Heart right ventricle (tissue), 16 donors: ENCODE results near the gene BYSL. TPM values are rescaled to one million over a fixed set of nuclear protein-coding genes. Genes with fewer than 3 reads are reported as not detected.

Experiments
- ATAC-seq, 8 donors: fragments of 200-7000 bp; cut with Tn5 transposase; one replicate each; pipeline ENCODE4 v1.9.1; 2020; ENCODE audit warnings: mild to moderate bottlenecking in 8 of 8, moderate library complexity in 8 of 8, moderate number of reproducible peaks in 1 of 8
- DNase-seq, 2 donors: peaks; one replicate each; pipeline ENCODE4 v3.0.0-alpha.2; 2020
- H3K27ac ChIP-seq, 10 donors: fragments of 200-600 bp; sonication (generic) in 2 of 10; one replicate each; pipeline versions ENCODE4 v1.5.0 to v1.8.0; 2020 to 2022; ENCODE audit warnings: mild to moderate bottlenecking in 3 of 10
- H3K27me3 ChIP-seq, 7 donors: fragments of 200-600 bp; one replicate each; pipeline ENCODE4 v1.8.0; 2021 to 2022; ENCODE audit warnings: mild to moderate bottlenecking in 2 of 7
- H3K36me3 ChIP-seq, 9 donors: fragments of 200-600 bp; sonication (generic) in 1 of 9; one replicate each; pipeline versions ENCODE4 v1.5.0 to v1.8.0; 2020 to 2022; ENCODE audit warnings: mild to moderate bottlenecking in 2 of 9
- H3K4me1 ChIP-seq, 9 donors: fragments of 200-600 bp; sonication (generic) in 1 of 9; one replicate each; pipeline versions ENCODE4 v1.5.0 to v1.8.0; 2020 to 2022; ENCODE audit warnings: mild to moderate bottlenecking in 4 of 9
- H3K4me3 ChIP-seq, 10 donors: fragments of 200-600 bp; sonication (generic) in 2 of 10; one replicate each; pipeline versions ENCODE4 v1.5.0 to v1.8.0; 2020 to 2022; ENCODE audit warnings: mild to moderate bottlenecking in 7 of 10, moderate library complexity in 2 of 10
- H3K9me3 ChIP-seq, 11 donors: fragments of 200-600 bp in 10 of 11; sonication (generic) in 2 of 11; one replicate each; pipeline versions ENCODE4 v1.5.0 to v1.8.0; 2013 to 2022; ENCODE audit warnings: mild to moderate bottlenecking in 2 of 11, control low read depth in 1 of 11, moderate library complexity in 1 of 11
- WGBS, 2 donors: extraction: QIAGEN DNeasy Blood & Tissue Kit; methylation state at CpG; one replicate each; pipeline ENCODE4 v1.1.7; 2013; ENCODE audit warnings: inconsistent platforms in 1 of 2; 5-methylcytosine and 5-hydroxymethylcytosine counted together
- intact Hi-C, 10 donors: fragments of 100-400 bp; cut with DNase I; formaldehyde crosslinking; loops; one replicate each; pipeline versions ENCODE4 v1.11.1 to v1.14.2; 2022
- polyA plus RNA-seq, 2 donors: library from polyadenylated mRNA; stranded (reverse); fragments of 200-250 nt; gene quantifications; one replicate each; pipeline ENCODE4 v1.2.3, GENCODE V29; 2013
- total RNA-seq, 10 donors: library from RNA; stranded (reverse); fragmentation: NEBNext Ultra II Directional in 3 of 10; extraction: Animal tissue kit (Norgen Biotek cat#: 25700) in 3 of 10; gene quantifications; one replicate each; pipeline versions ENCODE4 v1.2.1 to v1.2.4, GENCODE V29; 2021 to 2023
- TF ChIP-seq, protein P1 (sequence below), 9 donors: fragments of 200-600 bp; sonication (generic) in 2 of 9; IDR thresholded peaks; one replicate each; pipeline versions ENCODE4 v1.5.0 to v1.8.0; 2021 to 2022; ENCODE audit warnings: antibody characterized with exemption in 9 of 9, mild to moderate bottlenecking in 5 of 9, moderate library complexity in 1 of 9
- donor health status: Arrhythmogenic right ventricular cardiomyopathy.
- donor health status: ischemic (EF 13 %, LVEDD 7.1; RV severe dilation, severe dysfunction).
- donor health status: healthy with polysubstance abuse.
- donor health status: DM: no; HTN: yes; CAD: no.
- donor health status: DM: no; HTN: no; CAD: no.
- donor health status: ischemic (EF 25% LVEDD 6.9; RV normal size, moderate dysfunction).
- donor health status: ischemic (EF 25% LVEDD 5.7; RV mildly dilated, moderate dysfunction).
- donor health status: healthy.
- donor health status: DM: yes; HTN: yes; CAD: no.
- donor health status: Ischemic cardiomyopathy.
- donor health status: ischemic (EF 35%, LVEDD 5.7; RV mildly dilated, moderate dysfunction).
- donor health status: nonischemic (EF 11% LVEDD 7.7; RV severe dilation, severe dysfunction).
- donor health status: DM: yes; HTN: yes; CAD: no.
- donor health status: PGD.
- donor health status: ischemic (EF 29% LVEDD 5.4; RV normal size, mild dysfunction).
- donor health status: nonischemic (EF 23%, LVEDD 6.1; RV moderate dilation, normal function).

Gene BYSL
- total and polyA plus RNA-seq, 12 donors, result 4.3 to 20.0 (median 9.9) TPM

GRCh38 chr6:41932378-41932777 lies 11.1 kb downstream of the BYSL start:
- intact Hi-C loops, result no loop called here
- peaks cover 0 to 30% (median 15%) of the 10 kb centered on the region in 9 donors for H3K4me1 ChIP-seq
- H3K36me3 ChIP-seq, result peaks cover 0 to 100% (median 72%) of the 10 kb centered on the region in 9 donors
- ATAC-seq, result no peak
- H3K4me3 ChIP-seq, result no peak overlapping the region
- WGBS, 2 donors, result 88 to 90% methylated on average over 15 of the region's 15 CpGs
- DNase-seq, result no peak
- no peaks in the 10 kb centered on the region for H3K9me3 ChIP-seq
- no peaks in the 10 kb centered on the region for H3K27me3 ChIP-seq
- TF ChIP-seq, protein P1, sequence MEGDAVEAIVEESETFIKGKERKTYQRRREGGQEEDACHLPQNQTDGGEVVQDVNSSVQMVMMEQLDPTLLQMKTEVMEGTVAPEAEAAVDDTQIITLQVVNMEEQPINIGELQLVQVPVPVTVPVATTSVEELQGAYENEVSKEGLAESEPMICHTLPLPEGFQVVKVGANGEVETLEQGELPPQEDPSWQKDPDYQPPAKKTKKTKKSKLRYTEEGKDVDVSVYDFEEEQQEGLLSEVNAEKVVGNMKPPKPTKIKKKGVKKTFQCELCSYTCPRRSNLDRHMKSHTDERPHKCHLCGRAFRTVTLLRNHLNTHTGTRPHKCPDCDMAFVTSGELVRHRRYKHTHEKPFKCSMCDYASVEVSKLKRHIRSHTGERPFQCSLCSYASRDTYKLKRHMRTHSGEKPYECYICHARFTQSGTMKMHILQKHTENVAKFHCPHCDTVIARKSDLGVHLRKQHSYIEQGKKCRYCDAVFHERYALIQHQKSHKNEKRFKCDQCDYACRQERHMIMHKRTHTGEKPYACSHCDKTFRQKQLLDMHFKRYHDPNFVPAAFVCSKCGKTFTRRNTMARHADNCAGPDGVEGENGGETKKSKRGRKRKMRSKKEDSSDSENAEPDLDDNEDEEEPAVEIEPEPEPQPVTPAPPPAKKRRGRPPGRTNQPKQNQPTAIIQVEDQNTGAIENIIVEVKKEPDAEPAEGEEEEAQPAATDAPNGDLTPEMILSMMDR (IDR thresholded peaks at IDR 0.05), result no peak
- H3K27ac ChIP-seq, result no peak overlapping the region

GRCh38 chr6:41934278-41935192 lies 13.2 kb downstream of the BYSL start:
- Histone ChIP-seq H3K27ac (peak overlapping the region in 1 of 10 donors; percentile 94), H3K9me3 (no peaks in the 10 kb centered on the region), H3K27me3 (no peaks in the 10 kb centered on the region), H3K4me3 (no peak overlapping the region), H3K4me1 (peaks cover 16 to 52% (median 36%) of the 10 kb centered on the region in 9 donors), H3K36me3 (peaks cover 0 to 89% (median 58%) of the 10 kb centered on the region in 9 donors)
- intact Hi-C loops, result loop anchor here in 7 of 10 donors (5.0 kb wide), 3 partner anchors 108 to 152 kb away; partner anchors contain the start of genes TOMM6 (in 2 of the 7) and PRICKLE4 (in 1 of the 7)
- 80 to 81% methylated on average over 7 of the region's 7 CpGs for WGBS, 2 donors
- no peak for DNase-seq
- TF ChIP-seq, protein P1 (IDR thresholded peaks at IDR 0.05), result no peak
- no peak for ATAC-seq

- H3K36me3 ChIP-seq, result peaks cover 0 to 83% (median 58%) of the 10 kb centered on the region in 9 donors
- H3K4me3 ChIP-seq, result no peak overlapping the region
- TF ChIP-seq, protein P1 (IDR thresholded peaks at IDR 0.05), result no peak
- H3K4me1 ChIP-seq, result peaks cover 22 to 58% (median 43%) of the 10 kb centered on the region in 9 donors
- no peaks in the 10 kb centered on the region for H3K9me3 ChIP-seq
- WGBS, 2 donors, result 67 to 75% methylated on average over 1 of the region's 1 CpG
- H3K27ac ChIP-seq, result peak overlapping the region in 2 of 10 donors; percentile 26 to 94
- intact Hi-C loops, result loop anchor here in 7 of 10 donors (5.0 kb wide), 3 partner anchors 107 to 153 kb away; partner anchors contain the start of genes TOMM6 (in 2 of the 7) and PRICKLE4 (in 1 of the 7)
- DNase-seq, result no peak
- ATAC-seq, result no peak
- H3K27me3 ChIP-seq, result no peaks in the 10 kb centered on the region
These were observed 13.9 kb downstream of the BYSL start for GRCh38 chr6:41935193-41935574.

DNA sequence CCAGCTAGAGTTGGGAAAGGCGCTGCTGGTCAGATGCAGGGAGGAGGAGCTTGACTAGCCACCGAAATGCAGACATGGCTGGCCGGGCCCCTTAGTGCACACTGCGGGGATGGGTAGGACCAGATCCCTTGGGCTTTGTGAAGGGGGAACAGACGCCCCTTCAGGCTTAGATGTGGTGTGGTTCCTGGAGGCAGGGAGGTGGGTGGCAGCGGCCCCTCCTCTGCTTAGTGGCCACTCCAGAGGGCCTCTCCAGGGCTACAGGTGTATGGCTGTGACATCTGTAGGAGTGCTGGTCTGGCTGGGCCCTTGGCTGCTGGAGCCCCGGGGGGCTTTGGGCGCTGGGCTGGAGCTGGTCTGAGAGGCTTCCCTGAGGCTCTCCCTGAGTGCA lies 14.4 kb downstream of the BYSL start:
- 76 to 79% methylated on average over 8 of the region's 8 CpGs for WGBS, 2 donors
- intact Hi-C loops, result loop anchor here in 8 of 10 donors (2.0 to 5.0 kb wide), 5 partner anchors 15 to 153 kb away; partner anchors contain the start of genes TOMM6 (in 2 of the 8), BYSL (in 1 of the 8), MED20 (in 1 of the 8) and PRICKLE4 (in 1 of the 8)
- Histone ChIP-seq H3K36me3 (peaks cover 0 to 78% (median 53%) of the 10 kb centered on the region in 9 donors), H3K27ac (peak overlapping the region in 4 of 10 donors; percentile 9 to 94 (median 37)), H3K4me1 (peaks cover 26 to 63% (median 48%) of the 10 kb centered on the region in 9 donors), H3K27me3 (no peaks in the 10 kb centered on the region), H3K4me3 (no peak overlapping the region), H3K9me3 (no peaks in the 10 kb centered on the region)
- DNase-seq (no peak), ATAC-seq (peak in 1 of 8 donors; percentile 5)
- TF ChIP-seq, protein P1 (IDR thresholded peaks at IDR 0.05), result no peak
